Ascending aorta (tissue), 2 donors: ENCODE data around the gene SDK2. TPM values are rescaled to one million over a fixed set of nuclear protein-coding genes. Genes with fewer than 3 reads are reported as not detected.

Source experiments
- DNase-seq, 2 donors: peaks; one replicate each; pipeline ENCODE4 v3.0.0-alpha.2; 2019; ENCODE audit warnings: low spot score in 2 of 2
- H3K27ac ChIP-seq, 2 donors: fragments of 200-600 bp; sonication (generic); one replicate each; pipeline ENCODE4 v1.5.1; 2016 to 2017; ENCODE audit warnings: mild to moderate bottlenecking in 1 of 2
- H3K27me3 ChIP-seq: fragments of 200-600 bp; sonication (generic); one replicate; pipeline ENCODE4 v1.5.1; 2017
- H3K36me3 ChIP-seq, 2 donors: fragments of 200-600 bp; sonication (generic); one replicate each; pipeline ENCODE4 v1.5.1; 2016
- H3K4me1 ChIP-seq, 2 donors: fragments of 200-600 bp; sonication (generic); one replicate each; pipeline ENCODE4 v1.5.1; 2016 to 2017; ENCODE audit warnings: mild to moderate bottlenecking in 1 of 2
- H3K4me3 ChIP-seq, 2 donors: fragments of 200-600 bp; sonication (generic); one replicate each; pipeline ENCODE4 v1.5.1; 2016 to 2017; ENCODE audit warnings: mild to moderate bottlenecking in 1 of 2
- H3K9me3 ChIP-seq, 2 donors: fragments of 200-600 bp; sonication (generic); one replicate each; pipeline ENCODE4 v1.5.1; 2016
- intact Hi-C: fragments of 100-400 bp; cut with DNase I; formaldehyde crosslinking; loops from one replicate; pipeline ENCODE4 v1.15.1; 2023
- total RNA-seq: library from RNA; depleted of rRNA; stranded (reverse); fragments of >200 nt; gene quantifications from one replicate; pipeline ENCODE4 v1.1.0, GENCODE V29; 2016
- TF ChIP-seq, protein P1 (sequence below), 3 experiments: fragments of 200-600 bp in 2 of 3; fragments of 450-650 bp in 1 of 3; sonication (generic) in 2 of 3; IDR thresholded peaks; one replicate each; pipeline ENCODE4 v1.5.1; 2016 to 2019; ENCODE audit warnings: antibody characterized with exemption in 3 of 3, mild to moderate bottlenecking in 1 of 3, moderate library complexity in 1 of 3

SDK2 gene
- total RNA-seq, 1 donor from 2014 or later: 8.1 TPM

DNA sequence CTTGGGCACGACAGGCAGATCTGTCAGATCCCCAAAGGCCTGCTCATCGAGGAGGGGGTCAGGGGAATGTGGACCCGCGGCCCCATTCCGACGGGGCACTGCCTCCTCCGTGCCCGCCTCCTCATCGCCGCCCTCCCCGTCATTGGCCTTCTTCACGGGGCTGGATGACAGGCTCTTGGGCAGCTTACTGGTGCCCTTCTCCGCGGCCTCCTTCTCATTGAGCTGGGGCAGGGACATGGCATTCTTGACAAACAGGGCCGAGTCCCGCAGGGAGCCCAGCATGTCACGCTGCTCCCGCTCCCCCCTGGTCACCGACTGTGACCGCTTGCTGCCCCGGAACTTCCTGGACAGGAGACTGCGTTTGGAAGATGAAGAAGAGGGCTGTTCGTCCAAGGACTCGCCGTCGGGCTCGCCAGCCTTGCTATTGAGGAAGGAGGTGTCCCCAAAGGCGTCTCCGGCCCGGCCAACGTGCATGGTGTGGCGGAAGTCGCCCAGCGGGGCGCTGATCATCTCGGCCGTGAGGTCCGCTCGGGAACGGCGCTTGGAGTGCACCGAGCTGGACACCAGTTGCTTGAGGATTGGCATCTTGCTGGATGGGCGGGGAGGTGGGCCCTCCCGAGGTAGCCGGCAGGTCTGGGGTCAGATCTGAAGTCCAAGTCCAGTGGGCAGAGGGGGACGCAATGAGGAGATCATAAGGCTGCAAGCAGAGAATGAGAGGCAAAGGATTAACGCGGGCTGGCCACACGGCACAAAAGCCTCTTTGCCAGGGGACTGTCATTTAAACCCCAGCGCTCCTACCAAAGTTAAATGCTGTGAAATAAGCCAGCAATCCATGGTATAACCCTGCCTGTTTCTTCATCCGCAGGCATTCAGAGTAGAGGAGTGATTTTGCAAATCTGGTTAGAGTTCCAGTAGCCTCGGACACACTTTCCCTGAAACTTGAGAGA is 358.1 kb downstream of the SDK2 start:
- peak overlapping the region; percentile 52 to 53 for H3K27ac ChIP-seq

DNA sequence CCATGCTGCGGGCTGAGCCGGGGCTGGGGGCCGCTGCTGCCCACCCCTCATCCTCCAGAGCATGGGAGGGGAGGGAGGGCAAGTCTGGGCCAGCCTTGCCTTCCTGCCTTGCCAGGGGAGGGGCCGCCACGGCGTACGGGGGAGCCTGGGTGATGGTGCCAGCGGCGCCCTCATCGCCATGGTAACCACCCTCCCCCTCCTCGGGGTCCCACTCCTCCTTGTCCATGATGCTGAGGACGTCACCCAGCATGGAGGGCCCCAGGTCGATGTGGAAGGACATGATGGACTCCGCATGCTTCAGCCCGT is 358.7 kb downstream of the SDK2 start:
- Histone ChIP-seq H3K27me3 (no peaks in the 10 kb centered on the region), H3K27ac (peak overlapping the region; percentile 3 to 44), H3K4me1 (peaks cover 4 to 42% of the 10 kb centered on the region in 2 donors), H3K36me3 (peaks cover 19 to 20% of the 10 kb centered on the region in 2 donors), H3K9me3 (no peaks in the 10 kb centered on the region), H3K4me3 (no peak overlapping the region)
- TF ChIP-seq, protein P1, sequence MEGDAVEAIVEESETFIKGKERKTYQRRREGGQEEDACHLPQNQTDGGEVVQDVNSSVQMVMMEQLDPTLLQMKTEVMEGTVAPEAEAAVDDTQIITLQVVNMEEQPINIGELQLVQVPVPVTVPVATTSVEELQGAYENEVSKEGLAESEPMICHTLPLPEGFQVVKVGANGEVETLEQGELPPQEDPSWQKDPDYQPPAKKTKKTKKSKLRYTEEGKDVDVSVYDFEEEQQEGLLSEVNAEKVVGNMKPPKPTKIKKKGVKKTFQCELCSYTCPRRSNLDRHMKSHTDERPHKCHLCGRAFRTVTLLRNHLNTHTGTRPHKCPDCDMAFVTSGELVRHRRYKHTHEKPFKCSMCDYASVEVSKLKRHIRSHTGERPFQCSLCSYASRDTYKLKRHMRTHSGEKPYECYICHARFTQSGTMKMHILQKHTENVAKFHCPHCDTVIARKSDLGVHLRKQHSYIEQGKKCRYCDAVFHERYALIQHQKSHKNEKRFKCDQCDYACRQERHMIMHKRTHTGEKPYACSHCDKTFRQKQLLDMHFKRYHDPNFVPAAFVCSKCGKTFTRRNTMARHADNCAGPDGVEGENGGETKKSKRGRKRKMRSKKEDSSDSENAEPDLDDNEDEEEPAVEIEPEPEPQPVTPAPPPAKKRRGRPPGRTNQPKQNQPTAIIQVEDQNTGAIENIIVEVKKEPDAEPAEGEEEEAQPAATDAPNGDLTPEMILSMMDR (IDR thresholded peaks at IDR 0.05): no peak
- intact Hi-C loops: no loop called here
- no peak for DNase-seq

More for the DNA sequence above, 358.1 kb downstream of the SDK2 start:
- Histone ChIP-seq H3K27me3 (no peaks in the 10 kb centered on the region), H3K4me1 (peaks cover 10 to 48% of the 10 kb centered on the region in 2 donors), H3K9me3 (no peaks in the 10 kb centered on the region), H3K4me3 (no peak overlapping the region), H3K36me3 (peaks cover 19 to 20% of the 10 kb centered on the region in 2 donors)
- DNase-seq: no peak
- TF ChIP-seq, protein P1 (IDR thresholded peaks at IDR 0.05): no peak
- intact Hi-C loops: no loop called here

DNA sequence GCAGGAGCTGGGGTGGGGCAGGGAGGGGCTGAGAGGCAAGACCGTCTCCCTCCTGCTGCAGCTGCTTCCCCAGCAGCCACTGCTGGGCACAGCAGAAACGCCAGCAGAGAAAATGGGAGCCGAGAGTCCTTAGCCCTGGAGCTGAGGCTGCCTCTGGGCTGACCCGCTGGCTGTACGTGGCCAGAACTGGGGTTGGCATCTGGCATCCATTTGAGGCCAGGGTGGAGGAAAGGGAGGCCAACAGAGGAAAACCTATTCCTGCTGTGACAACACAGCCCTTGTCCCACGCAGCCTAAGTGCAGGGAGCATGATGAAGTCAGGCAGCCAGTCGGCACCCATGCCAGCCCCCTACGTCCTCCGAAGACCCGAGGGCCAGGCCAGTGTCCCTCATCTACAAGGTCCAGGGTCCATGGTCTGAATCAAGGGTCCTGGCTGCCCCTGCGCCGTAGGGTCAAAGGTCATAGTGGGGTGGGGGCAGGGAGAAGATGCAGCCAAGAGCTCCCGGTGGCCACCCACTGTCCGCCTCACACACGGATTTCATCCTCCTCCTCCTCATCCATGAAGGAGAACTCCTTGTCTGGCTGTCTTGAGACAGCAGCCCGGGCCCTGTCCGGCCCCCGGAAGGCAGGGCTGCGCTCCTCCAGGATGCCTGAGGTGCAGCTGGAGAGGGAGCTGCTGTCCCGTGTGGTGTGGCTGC is 359.2 kb downstream of the SDK2 start:
- peak overlapping the region; percentile 3 to 44 for H3K27ac ChIP-seq
- TF ChIP-seq, protein P1 (IDR thresholded peaks at IDR 0.05): no peak
- intact Hi-C loops: no loop called here

More for the DNA sequence above, 359.2 kb downstream of the SDK2 start:
- no peak overlapping the region for H3K4me3 ChIP-seq
- no peaks in the 10 kb centered on the region for H3K9me3 ChIP-seq
- no peaks in the 10 kb centered on the region for H3K27me3 ChIP-seq
- H3K36me3 ChIP-seq: peaks cover 19 to 20% of the 10 kb centered on the region in 2 donors
- DNase-seq: no peak
- peaks cover 2 to 37% of the 10 kb centered on the region in 2 donors for H3K4me1 ChIP-seq
